DMS114 treated with DMSO at 0.1 percent for 48 hours (cell line): ENCODE measurements around the gene ASMTL.
"Not testable (repeated sequence)": the region's sequence is repeated elsewhere in the genome, so short reads cannot be mapped to it uniquely, and the experiment has no call there.

Experiments used
- DNase-seq: peaks from one replicate; lab custom pipeline; 2025; ENCODE audit not compliant: unreplicated experiment; lab: John Stamatoyannopoulos, UW

ASMTL gene

DNA sequence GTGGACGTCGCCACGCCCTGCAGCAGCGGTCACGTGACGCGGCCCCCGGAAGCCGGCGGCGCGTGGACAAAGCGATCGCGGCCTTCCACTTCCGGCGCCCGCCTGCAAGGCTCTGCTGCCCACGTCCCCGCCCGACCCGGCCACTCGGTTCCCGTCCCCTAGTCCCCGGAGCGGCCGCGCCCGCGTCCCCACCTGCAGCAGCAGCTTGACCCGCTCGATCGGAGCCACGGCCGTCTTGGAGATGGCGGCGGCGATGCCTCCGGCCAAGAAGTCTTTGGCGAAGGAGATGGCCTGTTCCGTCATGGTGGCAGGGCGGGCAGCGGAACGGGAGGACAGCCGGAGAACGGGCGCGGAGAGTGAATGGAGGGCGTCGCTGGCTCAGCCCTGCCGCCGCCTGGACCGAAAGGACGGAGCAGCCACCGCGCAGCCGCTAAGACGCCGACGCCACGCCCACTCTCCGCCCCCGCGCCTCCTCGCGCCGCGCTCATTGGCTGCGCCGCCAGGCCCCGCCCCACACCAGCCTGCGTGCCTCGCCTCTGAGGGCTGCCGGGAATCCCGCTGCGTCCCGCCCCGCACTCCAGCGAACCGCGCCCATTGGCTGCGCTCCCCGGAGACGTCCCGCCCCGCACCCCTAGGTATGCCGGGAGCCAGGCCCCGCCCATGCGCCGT, 60.9 kb downstream of the ASMTL start, which contains the start of gene SLC25A6:
Gene SLC25A6, minus strand, starts transcription at position 407 of the 669 bp plus-strand sequence. Its CDS starts 104 bp downstream, at position 303.
- no peak for DNase-seq

GRCh38 chrX:1391370-1391706, 61.4 kb downstream of the ASMTL start:
- no peak for DNase-seq

- no peak for DNase-seq
Observed at GRCh38 chrX:1390621-1391369, 61.9 kb downstream of the ASMTL start.

DNA sequence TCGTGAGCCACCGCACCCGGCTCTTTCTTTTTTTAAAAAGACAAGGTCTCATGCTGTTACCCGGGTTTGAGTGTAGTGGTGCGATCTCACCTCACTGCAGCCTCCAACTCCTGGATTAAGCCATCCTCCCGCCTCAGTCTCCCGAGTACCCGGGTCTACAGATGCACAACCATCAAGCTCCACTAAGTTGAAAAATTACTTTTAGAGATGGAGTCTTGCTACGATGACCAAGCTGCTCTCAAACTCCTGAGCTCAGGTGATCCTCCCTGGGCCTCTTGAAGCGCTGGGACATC, 62.8 kb downstream of the ASMTL start:
- DNase-seq = no peak

DNA sequence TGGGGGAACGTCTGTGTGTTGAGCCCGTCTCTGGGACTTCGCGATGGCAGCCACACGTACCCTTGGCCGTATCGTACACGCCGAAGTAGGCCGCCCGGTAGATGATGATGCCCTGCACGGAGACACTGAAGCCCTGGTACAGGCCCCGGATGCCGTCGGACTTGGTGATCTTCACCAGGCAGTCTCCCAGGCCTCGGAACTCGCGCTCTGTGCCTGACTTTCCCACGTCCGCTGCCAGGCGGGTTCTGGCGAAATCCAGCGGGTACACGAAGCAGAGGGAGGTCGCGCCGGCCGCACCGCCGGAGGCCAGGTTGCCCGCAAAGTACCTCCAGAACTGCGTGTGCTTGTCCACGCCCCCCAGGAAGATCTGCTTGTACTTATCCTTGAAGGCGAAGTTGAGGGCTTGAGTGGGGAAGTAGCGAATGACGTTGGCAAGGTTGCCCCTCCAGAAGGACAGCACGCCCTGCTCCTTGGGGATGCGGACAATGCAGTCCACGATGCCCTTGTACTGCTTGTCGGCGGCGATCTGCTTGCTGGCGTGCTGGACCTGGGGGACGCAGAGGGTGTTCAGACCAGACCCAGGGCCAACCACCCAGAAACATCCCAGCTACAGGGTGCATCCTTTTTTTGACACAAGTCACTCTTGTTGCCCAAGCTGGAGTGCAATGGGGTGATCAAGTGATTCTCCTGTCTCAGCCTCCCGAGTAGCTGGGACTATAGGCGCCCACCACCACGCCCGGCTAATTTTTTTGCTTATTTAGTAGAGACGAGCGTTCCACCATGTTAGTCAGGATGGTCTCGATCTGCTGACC, 63.3 kb downstream of the ASMTL start:
- no peak for DNase-seq

- DNase-seq = no peak
Observed at GRCh38 chrX:1388651-1389050, 64.1 kb downstream of the ASMTL start.

GRCh38 chrX:1387141-1387776, 65.5 kb downstream of the ASMTL start:
- DNase-seq = no peak

DNA sequence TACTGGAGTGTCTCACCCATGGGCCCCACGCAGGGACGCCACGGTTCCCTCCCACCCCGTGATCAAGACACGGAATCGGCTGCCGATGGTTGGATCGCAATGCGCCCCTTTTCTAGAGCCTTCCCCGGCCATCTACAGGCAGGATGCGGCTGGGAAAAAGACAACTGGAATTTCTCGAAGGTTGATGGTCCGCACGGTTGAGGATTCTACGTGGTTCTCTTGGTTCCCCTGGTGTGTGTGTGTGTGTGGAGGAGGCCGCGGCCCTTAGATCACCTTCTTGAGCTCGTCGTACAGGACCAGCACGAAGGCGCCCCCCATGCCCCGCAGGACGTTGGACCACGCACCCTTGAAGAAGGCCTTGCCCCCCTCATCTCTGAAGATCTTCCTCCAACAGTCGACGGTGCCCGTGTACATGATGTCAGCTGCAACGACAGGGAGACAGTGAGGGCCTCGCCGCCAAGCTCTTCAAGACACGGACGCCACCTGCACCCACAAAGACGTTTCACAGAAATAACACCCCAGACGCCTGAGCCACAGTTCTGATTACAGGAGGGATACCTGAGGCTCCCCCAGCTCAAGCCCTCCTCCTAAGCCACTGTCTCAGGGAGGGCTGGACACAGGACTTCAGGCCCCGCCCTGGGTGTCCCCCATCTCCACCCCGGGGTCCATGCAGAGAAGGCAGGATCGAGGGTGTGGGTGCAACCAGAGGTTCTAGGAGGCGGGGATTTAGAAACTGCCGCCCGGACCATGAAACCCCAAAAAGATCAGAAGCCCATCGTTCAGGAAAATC, 66.2 kb downstream of the ASMTL start:
- no peak for DNase-seq

DNA sequence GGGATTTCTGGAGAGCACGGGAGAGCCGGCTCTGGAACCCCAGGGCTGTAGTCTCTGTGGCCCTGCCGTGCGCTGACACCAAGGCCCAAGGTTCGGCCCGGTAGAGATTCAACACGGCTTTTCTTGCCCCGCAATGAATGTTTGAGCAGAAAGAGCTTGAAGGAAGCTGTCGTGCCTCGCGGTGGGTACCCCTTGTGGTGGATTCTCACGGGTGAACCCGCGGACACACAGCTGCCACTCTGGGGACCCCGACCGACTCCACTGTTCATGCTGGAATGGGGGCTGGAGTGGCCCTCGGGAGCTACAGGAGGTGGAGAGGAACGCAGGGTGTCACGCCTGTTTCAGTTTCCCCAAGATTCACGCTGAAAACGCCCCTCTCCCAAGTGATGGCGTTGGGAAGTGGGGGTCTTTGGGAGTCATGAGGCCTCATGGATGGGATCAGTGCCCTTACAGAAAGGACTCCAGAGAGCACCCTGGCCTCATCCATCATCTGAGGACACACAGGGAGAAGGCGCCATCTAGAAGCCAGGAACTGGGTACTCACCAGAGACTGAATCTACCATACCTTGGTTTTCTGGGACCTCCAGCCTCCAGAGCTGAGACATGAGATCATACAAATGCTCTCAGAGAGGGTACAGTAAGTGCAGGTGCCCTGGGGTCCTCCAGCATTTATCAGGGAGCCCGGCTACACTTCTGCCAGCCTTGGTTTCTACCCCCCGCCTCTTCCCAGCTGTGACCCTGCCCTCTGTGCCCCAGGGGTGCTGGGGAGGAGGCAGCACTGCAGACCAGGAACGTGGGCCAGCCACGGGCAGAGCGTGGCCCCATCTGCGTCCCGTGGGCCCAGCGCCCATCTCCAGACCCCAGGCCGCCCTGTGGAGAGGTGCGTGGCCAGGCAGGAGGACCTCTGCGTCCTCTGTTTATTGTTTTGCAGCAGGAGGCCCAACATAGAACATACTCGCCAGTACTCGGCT, 67.2 kb downstream of the ASMTL start:
- no peak for DNase-seq

DNA sequence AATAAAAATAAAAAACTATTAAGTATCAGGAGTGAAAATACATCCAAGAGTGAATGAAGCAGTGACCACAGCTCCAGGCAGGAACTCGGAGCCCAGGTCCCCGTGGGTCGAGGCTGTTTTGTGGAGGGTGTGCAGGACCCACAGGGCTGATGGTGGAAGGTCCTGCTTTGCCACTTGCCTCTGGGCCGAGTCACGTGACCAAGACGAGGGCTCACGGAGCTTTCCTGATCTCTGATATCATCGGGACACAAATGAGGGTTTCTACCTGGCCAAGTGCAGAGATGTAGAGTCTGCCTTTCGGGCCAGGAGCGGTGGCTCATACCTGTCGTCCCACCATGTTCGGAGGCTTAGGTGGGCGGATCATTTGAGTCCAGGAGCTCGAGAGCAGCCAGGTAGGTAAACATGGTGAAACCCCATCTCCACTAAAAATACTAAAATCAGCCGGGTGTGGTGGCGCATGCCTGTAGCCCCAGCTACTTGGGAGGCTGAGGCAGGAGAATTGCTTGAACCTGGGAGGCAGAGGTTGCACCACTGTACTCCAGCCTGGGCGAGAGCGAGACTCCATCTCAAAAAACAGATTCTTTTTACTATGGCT, 68.0 kb downstream of the ASMTL start:
- no peak for DNase-seq

- no peak for DNase-seq
Observed at GRCh38 chrX:1380672-1381233, 72.0 kb downstream of the ASMTL start.

- no peak for DNase-seq
Observed at GRCh38 chrX:1378306-1378759, 74.4 kb downstream of the ASMTL start.

DNA sequence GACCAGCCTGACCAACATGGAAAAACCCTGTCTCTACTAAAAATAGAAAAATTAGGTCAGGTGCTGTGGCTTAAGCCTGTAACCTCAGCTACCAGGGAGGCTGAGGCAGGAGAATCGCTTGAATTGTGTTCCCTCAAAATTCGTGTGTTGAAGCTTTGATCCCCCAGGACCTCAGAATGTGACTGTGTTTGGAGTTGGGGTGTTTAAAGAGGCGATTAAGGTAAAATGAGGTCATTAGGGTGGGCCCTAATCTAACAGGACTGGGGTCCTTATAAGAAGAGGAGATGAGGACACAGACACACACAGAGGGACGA, 84.4 kb downstream of the ASMTL start:
- DNase-seq = no peak

- not testable (repeated sequence) for DNase-seq
Observed at GRCh38 chrX:1366363-1366762, 86.3 kb downstream of the ASMTL start.

GRCh38 chrX:1361910-1362309, 90.8 kb downstream of the ASMTL start:
- no peak for DNase-seq

DNA sequence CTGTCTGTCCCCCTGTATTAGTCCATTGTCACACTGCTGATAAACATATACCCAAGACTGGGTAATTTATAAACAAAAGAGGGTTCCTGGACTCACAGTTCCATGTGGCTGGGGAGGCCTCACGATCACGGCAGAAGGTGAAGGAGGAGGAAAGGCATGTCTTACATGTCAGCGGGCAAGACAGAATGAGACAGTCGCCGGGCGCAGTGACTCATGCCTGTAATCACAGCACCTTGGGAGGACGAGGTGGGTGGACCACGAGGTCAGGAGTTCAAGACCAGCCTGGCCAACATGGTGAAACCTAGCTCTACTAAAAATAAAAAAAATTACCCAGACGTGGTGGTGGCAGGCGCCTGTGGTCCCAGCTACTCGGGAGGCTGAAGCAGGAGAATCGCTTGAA, 91.4 kb downstream of the ASMTL start:
- no peak for DNase-seq

GRCh38 chrX:1360171-1360570, 92.5 kb downstream of the ASMTL start:
- no peak for DNase-seq

DNA sequence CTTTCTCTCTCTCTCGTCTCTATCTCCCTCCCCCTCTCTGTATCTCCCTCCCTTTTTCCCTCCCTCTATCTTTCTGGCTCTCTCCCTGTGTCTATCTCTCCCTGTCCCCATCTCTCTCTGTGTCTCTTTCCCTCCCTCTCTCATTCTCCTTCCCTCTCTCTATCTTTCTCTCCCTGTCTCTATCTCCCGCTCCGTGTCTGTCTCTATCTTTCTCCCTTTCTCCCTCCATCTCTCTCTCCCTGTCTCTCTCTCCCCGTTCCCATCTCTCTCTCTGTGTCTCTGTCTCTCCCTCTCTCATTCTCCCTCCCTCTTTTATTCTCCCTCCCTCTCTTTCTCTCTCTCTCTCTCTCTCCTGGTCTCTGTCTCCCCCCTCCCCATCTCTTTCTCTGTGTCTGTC, 93.2 kb downstream of the ASMTL start:
- DNase-seq = no peak
